ENCODE measurements around the gene MXD3.

DNA sequence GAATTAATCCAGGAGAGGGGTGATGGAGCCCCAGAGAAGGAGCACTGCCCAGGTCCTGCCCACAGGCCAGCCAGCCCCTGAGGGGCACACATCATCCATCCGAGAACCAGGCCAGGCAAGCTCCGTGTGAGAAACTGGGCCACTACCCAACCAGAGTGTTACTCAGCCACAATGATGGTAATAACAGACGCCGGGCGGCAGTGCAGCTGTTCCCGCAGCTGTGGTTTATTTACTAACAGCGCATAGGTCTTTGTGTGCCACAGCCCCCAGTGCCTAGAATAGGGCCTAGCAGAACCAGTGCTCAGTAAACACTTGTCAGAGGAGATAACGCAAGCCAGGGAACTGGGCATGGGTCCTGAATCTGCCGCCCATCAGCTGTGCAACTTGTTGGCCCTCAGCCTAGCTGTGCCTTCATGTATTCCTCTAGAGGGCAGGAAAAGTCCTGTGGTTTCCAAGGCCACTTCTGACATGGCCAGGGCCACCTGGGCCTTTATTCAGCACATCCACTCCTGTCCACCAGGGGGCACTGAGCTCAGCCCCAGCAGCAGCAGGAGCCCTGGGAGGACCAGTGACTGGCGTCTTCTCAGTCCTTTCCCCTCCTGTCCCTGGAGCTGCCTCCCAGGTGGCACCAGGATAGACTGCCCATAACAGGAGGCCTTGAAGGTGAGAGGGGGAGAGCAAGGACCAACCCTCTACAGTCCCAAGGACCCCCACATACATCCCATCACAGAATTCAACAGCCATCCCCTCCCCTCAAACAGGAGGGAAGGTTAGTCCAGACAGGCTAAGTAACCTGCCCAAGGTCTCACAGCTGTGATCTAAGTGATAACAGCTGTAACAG is 2.1 kb downstream of the MXD3 start:
- TF ChIP-seq, protein P1, sequence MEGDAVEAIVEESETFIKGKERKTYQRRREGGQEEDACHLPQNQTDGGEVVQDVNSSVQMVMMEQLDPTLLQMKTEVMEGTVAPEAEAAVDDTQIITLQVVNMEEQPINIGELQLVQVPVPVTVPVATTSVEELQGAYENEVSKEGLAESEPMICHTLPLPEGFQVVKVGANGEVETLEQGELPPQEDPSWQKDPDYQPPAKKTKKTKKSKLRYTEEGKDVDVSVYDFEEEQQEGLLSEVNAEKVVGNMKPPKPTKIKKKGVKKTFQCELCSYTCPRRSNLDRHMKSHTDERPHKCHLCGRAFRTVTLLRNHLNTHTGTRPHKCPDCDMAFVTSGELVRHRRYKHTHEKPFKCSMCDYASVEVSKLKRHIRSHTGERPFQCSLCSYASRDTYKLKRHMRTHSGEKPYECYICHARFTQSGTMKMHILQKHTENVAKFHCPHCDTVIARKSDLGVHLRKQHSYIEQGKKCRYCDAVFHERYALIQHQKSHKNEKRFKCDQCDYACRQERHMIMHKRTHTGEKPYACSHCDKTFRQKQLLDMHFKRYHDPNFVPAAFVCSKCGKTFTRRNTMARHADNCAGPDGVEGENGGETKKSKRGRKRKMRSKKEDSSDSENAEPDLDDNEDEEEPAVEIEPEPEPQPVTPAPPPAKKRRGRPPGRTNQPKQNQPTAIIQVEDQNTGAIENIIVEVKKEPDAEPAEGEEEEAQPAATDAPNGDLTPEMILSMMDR (IDR thresholded peaks at IDR 0.05) = peak in 5 of 6 experiments; percentile 68 to 81 (median 70)
- no peak for TF ChIP-seq POLR2A (IDR thresholded peaks at IDR 0.05)
